Effector CD4-positive, alpha-beta T cell (primary cell): ENCODE results near the gene LDLR.

Experiments used
- DNase-seq: peaks from one replicate; pipeline ENCODE4 v3.0.0-alpha.2; 2020
- total RNA-seq: gene quantifications from one replicate; lab custom pipeline; 2026; lab: John Stamatoyannopoulos, UW

LDLR gene
- 235 reads per million, percentile 94 among the genes with 10 or more reads in this experiment for total RNA-seq

- peak; percentile 72 for DNase-seq
Observed at GRCh38 chr19:11089254-11090013, at the start of gene LDLR. Gene LDLR, plus strand, starts transcription at chr19:11089463. Its CDS starts 86 bp downstream, at chr19:11089549.

- no peak for DNase-seq
Observed at GRCh38 chr19:11041194-11041593, 48.1 kb upstream of the LDLR start.

GRCh38 chr19:11041966-11042627, 47.2 kb upstream of the LDLR start:
- no peak for DNase-seq

GRCh38 chr19:11044431-11044830, 44.8 kb upstream of the LDLR start:
- DNase-seq: no peak

GRCh38 chr19:11045536-11045935, 43.7 kb upstream of the LDLR start:
- DNase-seq: no peak

- DNase-seq: no peak
Observed at GRCh38 chr19:11046605-11047354, 42.5 kb upstream of the LDLR start.

GRCh38 chr19:11047866-11048265, 41.4 kb upstream of the LDLR start:
- DNase-seq: no peak

GRCh38 chr19:11050323-11051114, 38.7 kb upstream of the LDLR start:
- no peak for DNase-seq

- no peak for DNase-seq
Observed at GRCh38 chr19:11053817-11054195, 35.5 kb upstream of the LDLR start.

GRCh38 chr19:11054200-11054599, 35.1 kb upstream of the LDLR start:
- no peak for DNase-seq

GRCh38 chr19:11054628-11055027, 34.6 kb upstream of the LDLR start:
- no peak for DNase-seq

- DNase-seq: no peak
Observed at GRCh38 chr19:11058246-11059030, 30.8 kb upstream of the LDLR start.

- DNase-seq: no peak
Observed at GRCh38 chr19:11059511-11060358, 29.5 kb upstream of the LDLR start.

GRCh38 chr19:11061952-11062351, 27.3 kb upstream of the LDLR start:
- DNase-seq: no peak

- no peak for DNase-seq
Observed at GRCh38 chr19:11063434-11063833, 25.8 kb upstream of the LDLR start.

GRCh38 chr19:11064831-11065303, 24.4 kb upstream of the LDLR start:
- DNase-seq: no peak

GRCh38 chr19:11066326-11066725, 22.9 kb upstream of the LDLR start:
- DNase-seq: no peak

GRCh38 chr19:11067356-11068113, 21.7 kb upstream of the LDLR start:
- no peak for DNase-seq

- DNase-seq: no peak
Observed at GRCh38 chr19:11069561-11069960, 19.7 kb upstream of the LDLR start.

GRCh38 chr19:11070123-11070522, 19.1 kb upstream of the LDLR start:
- DNase-seq: no peak
